ENCODE data around the gene USB1. TPM values are rescaled to one million over a fixed set of nuclear protein-coding genes. Genes with fewer than 3 reads are reported as not detected.

The USB1 gene
- total RNA-seq, 1 donor from 2014 or later: 39.7 TPM

GRCh38 chr16:57995721-57996405 is 5.3 kb upstream of the USB1 start:
- DNase-seq (ENCODE audit: extremely low spot score, unreplicated experiment): no peak
- Mint-ChIP-seq H3K27ac (peak overlapping the region; percentile 66), H3K4me1 (ENCODE audit: unreplicated experiment) (peaks cover 16% of the 10 kb centered on the region), H3K4me3 (no peak overlapping the region), H3K36me3 (peaks cover 3% of the 10 kb centered on the region), H3K27me3 (no peaks in the 10 kb centered on the region), H3K9me3 (no peaks in the 10 kb centered on the region)
- TF ChIP-seq CTCF (conservative IDR thresholded peaks at IDR 0.05): no peak

GRCh38 chr16:57996406-57997175 is 4.6 kb upstream of the USB1 start:
- H3K4me3 Mint-ChIP-seq: no peak overlapping the region

GRCh38 chr16:57997176-57997527 is 4.1 kb upstream of the USB1 start:
- no peak for TF ChIP-seq CTCF (conservative IDR thresholded peaks at IDR 0.05)
- Mint-ChIP-seq H3K36me3 (peaks cover 3% of the 10 kb centered on the region), H3K27me3 (no peaks in the 10 kb centered on the region), H3K27ac (no peak overlapping the region), H3K4me1 (ENCODE audit: unreplicated experiment) (peaks cover 22% of the 10 kb centered on the region), H3K4me3 (peak overlapping the region; percentile 66), H3K9me3 (no peaks in the 10 kb centered on the region)
- no peak for DNase-seq (ENCODE audit: extremely low spot score, unreplicated experiment)

More at GRCh38 chr16:57996406-57997175, 4.6 kb upstream of the USB1 start:
- Mint-ChIP-seq H3K4me1 (ENCODE audit: unreplicated experiment) (peaks cover 16% of the 10 kb centered on the region), H3K9me3 (no peaks in the 10 kb centered on the region), H3K27me3 (no peaks in the 10 kb centered on the region), H3K27ac (no peak overlapping the region), H3K36me3 (peaks cover 3% of the 10 kb centered on the region)
- no peak for DNase-seq (ENCODE audit: extremely low spot score, unreplicated experiment)
- TF ChIP-seq CTCF (conservative IDR thresholded peaks at IDR 0.05): no peak

- H3K36me3 Mint-ChIP-seq: peaks cover 3% of the 10 kb centered on the region
These were observed 3.5 kb upstream of the USB1 start for GRCh38 chr16:57997528-57998265.

More at GRCh38 chr16:57997528-57998265, 3.5 kb upstream of the USB1 start:
- Mint-ChIP-seq H3K4me3 (peak overlapping the region; percentile 66), H3K9me3 (no peaks in the 10 kb centered on the region), H3K27me3 (no peaks in the 10 kb centered on the region), H3K27ac (no peak overlapping the region), H3K4me1 (ENCODE audit: unreplicated experiment) (peaks cover 18% of the 10 kb centered on the region)
- no peak for DNase-seq (ENCODE audit: extremely low spot score, unreplicated experiment)
- TF ChIP-seq CTCF (conservative IDR thresholded peaks at IDR 0.05): no peak
